ENCODE data around the gene MAGI1.

Gene MAGI1

GRCh38 chr3:65660000-65660598 lies 378.6 kb downstream of the MAGI1 start:
- no peak overlapping the region for H2BK12ac ChIP-seq (ENCODE audit: low read length in 2 of 2)
- H2BK120ac ChIP-seq (ENCODE audit: low read depth, low read length), result no peak overlapping the region
- no peak overlapping the region for H3K27ac ChIP-seq (ENCODE audit: low read length, poor library complexity, severe bottlenecking)
- no peak overlapping the region for H2AK5ac ChIP-seq (ENCODE audit: low read length, severe bottlenecking)
- peaks cover 7% of the 10 kb centered on the region for H3K79me1 ChIP-seq (replicated peaks; ENCODE audit: low read length, poor library complexity, severe bottlenecking)
- H3K14ac ChIP-seq (ENCODE audit: low read length in 2 of 2), result no peak overlapping the region
- H2BK5ac ChIP-seq (ENCODE audit: low read depth, low read length, poor library complexity, severe bottlenecking), result no peak overlapping the region
- H3K23ac ChIP-seq (ENCODE audit: low read length in 2 of 2), result no peak overlapping the region
- H3K18ac ChIP-seq (ENCODE audit: low read depth in 1 of 2, low read length in 2 of 2), result no peak overlapping the region
- H3K4me1 ChIP-seq (ENCODE audit: control insufficient read depth, insufficient read depth, low read depth, low read length), result no peaks in the 10 kb centered on the region
- H3K36me3 ChIP-seq (ENCODE audit: control insufficient read depth in 1 of 2, insufficient read depth in 2 of 2, low read depth in 1 of 2, low read length in 2 of 2), result no peaks in the 10 kb centered on the region
- no peak overlapping the region for H4K8ac ChIP-seq (ENCODE audit: low read length)
- no peaks in the 10 kb centered on the region for H3K9me3 ChIP-seq (ENCODE audit: control insufficient read depth, low read length)
- H2BK15ac ChIP-seq (ENCODE audit: low read depth, poor library complexity, severe bottlenecking), result no peak overlapping the region
- no peak overlapping the region for H3K4me2 ChIP-seq (ENCODE audit: low read length, poor library complexity, severe bottlenecking)
- H3K4ac ChIP-seq (ENCODE audit: low read depth in 1 of 2, low read length in 2 of 2), result no peak overlapping the region
- no peaks in the 10 kb centered on the region for H3K27me3 ChIP-seq (ENCODE audit: control insufficient read depth in 1 of 2, insufficient read depth in 1 of 2, low read length in 2 of 2)
- H2AFZ ChIP-seq (ENCODE audit: low read depth, low read length), result no peak overlapping the region
- 100% methylated on average over 2 of the region's 5 CpGs for WGBS
- no peak overlapping the region for H4K91ac ChIP-seq (ENCODE audit: low read length)
- DNase-seq, result no peak
- H3K9ac ChIP-seq (ENCODE audit: low read length), result no peak overlapping the region
- no peak overlapping the region for H3K4me3 ChIP-seq (ENCODE audit: insufficient read depth in 1 of 2, low read depth in 1 of 2, low read length in 2 of 2)

DNA sequence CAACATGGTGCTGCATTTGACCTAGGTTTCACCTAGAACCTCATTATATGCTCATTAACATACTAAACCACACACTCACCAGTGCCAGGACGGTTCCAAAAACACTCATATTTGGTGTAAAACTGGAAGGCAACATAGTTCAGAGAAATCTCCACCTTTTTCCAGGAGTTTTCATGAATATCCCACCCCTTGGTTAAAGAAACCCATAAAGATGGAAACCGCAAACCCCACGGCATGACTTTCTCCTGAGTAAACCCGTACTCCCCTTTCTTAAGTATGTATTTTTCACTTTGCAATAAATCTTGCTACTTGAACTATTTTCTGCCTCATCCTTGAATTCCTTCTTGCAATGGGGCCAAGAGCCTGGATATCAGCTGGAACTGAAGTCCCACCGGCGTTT lies 379.3 kb downstream of the MAGI1 start:
- Histone ChIP-seq H2BK5ac (ENCODE audit: low read depth, low read length, poor library complexity, severe bottlenecking) (no peak overlapping the region), H3K4ac (ENCODE audit: low read depth in 1 of 2, low read length in 2 of 2) (no peak overlapping the region), H2AFZ (ENCODE audit: low read depth, low read length) (no peak overlapping the region), H3K23ac (ENCODE audit: low read length in 2 of 2) (no peak overlapping the region), H4K8ac (ENCODE audit: low read length) (no peak overlapping the region), H2BK12ac (ENCODE audit: low read length in 2 of 2) (no peak overlapping the region), H3K14ac (ENCODE audit: low read length in 2 of 2) (no peak overlapping the region), H3K9me3 (ENCODE audit: control insufficient read depth, low read length) (no peaks in the 10 kb centered on the region), H2BK15ac (ENCODE audit: low read depth, poor library complexity, severe bottlenecking) (no peak overlapping the region), H3K18ac (ENCODE audit: low read depth in 1 of 2, low read length in 2 of 2) (no peak overlapping the region), H3K4me3 (ENCODE audit: insufficient read depth in 1 of 2, low read depth in 1 of 2, low read length in 2 of 2) (no peak overlapping the region), H3K9ac (ENCODE audit: low read length) (no peak overlapping the region), H3K79me1 (replicated peaks; ENCODE audit: low read length, poor library complexity, severe bottlenecking) (peaks cover 7% of the 10 kb centered on the region), H3K27ac (ENCODE audit: low read length, poor library complexity, severe bottlenecking) (no peak overlapping the region), H4K91ac (ENCODE audit: low read length) (no peak overlapping the region), H3K36me3 (ENCODE audit: control insufficient read depth in 1 of 2, insufficient read depth in 2 of 2, low read depth in 1 of 2, low read length in 2 of 2) (no peaks in the 10 kb centered on the region), H3K4me2 (ENCODE audit: low read length, poor library complexity, severe bottlenecking) (no peak overlapping the region), H3K27me3 (ENCODE audit: control insufficient read depth in 1 of 2, insufficient read depth in 1 of 2, low read length in 2 of 2) (no peaks in the 10 kb centered on the region), H2AK5ac (ENCODE audit: low read length, severe bottlenecking) (no peak overlapping the region), H3K4me1 (ENCODE audit: control insufficient read depth, insufficient read depth, low read depth, low read length) (no peaks in the 10 kb centered on the region), H2BK120ac (ENCODE audit: low read depth, low read length) (no peak overlapping the region)
- DNase-seq, result no peak
- 88% methylated on average over 6 of the region's 6 CpGs for WGBS

GRCh38 chr3:65658401-65658800 lies 380.3 kb downstream of the MAGI1 start:
- Histone ChIP-seq H4K8ac (ENCODE audit: low read length) (no peak overlapping the region), H2AK5ac (ENCODE audit: low read length, severe bottlenecking) (no peak overlapping the region), H3K27me3 (ENCODE audit: control insufficient read depth in 1 of 2, insufficient read depth in 1 of 2, low read length in 2 of 2) (no peaks in the 10 kb centered on the region), H2BK15ac (ENCODE audit: low read depth, poor library complexity, severe bottlenecking) (no peak overlapping the region), H3K36me3 (ENCODE audit: control insufficient read depth in 1 of 2, insufficient read depth in 2 of 2, low read depth in 1 of 2, low read length in 2 of 2) (no peaks in the 10 kb centered on the region), H3K4me1 (ENCODE audit: control insufficient read depth, insufficient read depth, low read depth, low read length) (no peaks in the 10 kb centered on the region), H3K18ac (ENCODE audit: low read depth in 1 of 2, low read length in 2 of 2) (no peak overlapping the region), H3K14ac (ENCODE audit: low read length in 2 of 2) (no peak overlapping the region), H4K91ac (ENCODE audit: low read length) (no peak overlapping the region), H2BK5ac (ENCODE audit: low read depth, low read length, poor library complexity, severe bottlenecking) (no peak overlapping the region), H3K9me3 (ENCODE audit: control insufficient read depth, low read length) (no peaks in the 10 kb centered on the region), H3K23ac (ENCODE audit: low read length in 2 of 2) (no peak overlapping the region), H3K27ac (ENCODE audit: low read length, poor library complexity, severe bottlenecking) (no peak overlapping the region), H2AFZ (ENCODE audit: low read depth, low read length) (no peak overlapping the region), H3K4ac (ENCODE audit: low read depth in 1 of 2, low read length in 2 of 2) (no peak overlapping the region), H2BK120ac (ENCODE audit: low read depth, low read length) (no peak overlapping the region), H3K9ac (ENCODE audit: low read length) (no peak overlapping the region), H3K4me2 (ENCODE audit: low read length, poor library complexity, severe bottlenecking) (no peak overlapping the region), H2BK12ac (ENCODE audit: low read length in 2 of 2) (no peak overlapping the region), H3K4me3 (ENCODE audit: insufficient read depth in 1 of 2, low read depth in 1 of 2, low read length in 2 of 2) (no peak overlapping the region), H3K79me1 (replicated peaks; ENCODE audit: low read length, poor library complexity, severe bottlenecking) (peaks cover 4% of the 10 kb centered on the region)
- DNase-seq, result no peak
- 100% methylated on average over 1 of the region's 2 CpGs for WGBS

DNA sequence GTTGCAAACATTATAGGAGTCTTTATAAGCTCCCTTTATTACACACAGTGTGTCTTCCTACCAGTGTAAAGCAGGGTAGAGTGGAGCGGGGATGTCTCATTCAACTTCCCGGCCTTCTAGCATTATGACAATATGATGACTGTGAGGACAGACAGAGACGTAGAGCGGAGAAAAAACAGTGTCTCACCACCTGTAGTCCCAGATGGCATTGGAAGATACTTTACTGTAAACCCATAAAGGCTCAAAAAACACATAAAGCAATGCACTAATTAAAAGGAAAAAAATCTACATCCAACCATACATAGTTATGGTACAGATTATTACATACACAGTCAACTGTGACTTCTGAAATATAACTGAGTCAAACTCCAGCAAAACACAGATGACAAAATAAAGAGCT lies 383.7 kb downstream of the MAGI1 start:
- no peaks in the 10 kb centered on the region for H3K27me3 ChIP-seq (ENCODE audit: control insufficient read depth in 1 of 2, insufficient read depth in 1 of 2, low read length in 2 of 2)
- no peaks in the 10 kb centered on the region for H3K4me1 ChIP-seq (ENCODE audit: control insufficient read depth, insufficient read depth, low read depth, low read length)
- no peak overlapping the region for H3K14ac ChIP-seq (ENCODE audit: low read length in 2 of 2)
- WGBS, result 100% methylated on average over 4 of the region's 4 CpGs
- no peak overlapping the region for H3K4me2 ChIP-seq (ENCODE audit: low read length, poor library complexity, severe bottlenecking)
- peaks cover 6% of the 10 kb centered on the region for H3K9me3 ChIP-seq (ENCODE audit: control insufficient read depth, low read length)
- no peak overlapping the region for H3K27ac ChIP-seq (ENCODE audit: low read length, poor library complexity, severe bottlenecking)
- H2BK5ac ChIP-seq (ENCODE audit: low read depth, low read length, poor library complexity, severe bottlenecking), result no peak overlapping the region
- H3K4ac ChIP-seq (ENCODE audit: low read depth in 1 of 2, low read length in 2 of 2), result no peak overlapping the region
- no peak overlapping the region for H2BK12ac ChIP-seq (ENCODE audit: low read length in 2 of 2)
- H4K91ac ChIP-seq (ENCODE audit: low read length), result no peak overlapping the region
- H3K18ac ChIP-seq (ENCODE audit: low read depth in 1 of 2, low read length in 2 of 2), result no peak overlapping the region
- H3K36me3 ChIP-seq (ENCODE audit: control insufficient read depth in 1 of 2, insufficient read depth in 2 of 2, low read depth in 1 of 2, low read length in 2 of 2), result no peaks in the 10 kb centered on the region
- H3K9ac ChIP-seq (ENCODE audit: low read length), result no peak overlapping the region
- no peak overlapping the region for H2BK120ac ChIP-seq (ENCODE audit: low read depth, low read length)
- H2AFZ ChIP-seq (ENCODE audit: low read depth, low read length), result no peak overlapping the region
- no peak for DNase-seq
- H3K79me1 ChIP-seq (replicated peaks; ENCODE audit: low read length, poor library complexity, severe bottlenecking), result peaks cover 5% of the 10 kb centered on the region
- no peak overlapping the region for H2BK15ac ChIP-seq (ENCODE audit: low read depth, poor library complexity, severe bottlenecking)
- H3K23ac ChIP-seq (ENCODE audit: low read length in 2 of 2), result no peak overlapping the region
- no peak overlapping the region for H2AK5ac ChIP-seq (ENCODE audit: low read length, severe bottlenecking)
- H3K4me3 ChIP-seq (ENCODE audit: insufficient read depth in 1 of 2, low read depth in 1 of 2, low read length in 2 of 2), result no peak overlapping the region
- H4K8ac ChIP-seq (ENCODE audit: low read length), result no peak overlapping the region
